Nephron progenitor cell (in vitro differentiated cells): ENCODE data around the gene TUBG2.

Experiments used
- DNase-seq: peaks from one replicate; pipeline ENCODE4 v3.0.0; 2021
- H3K27ac Mint-ChIP-seq: 2 replicates; pipeline ENCODE4 v1.8.0; 2021; ENCODE audit warnings: mild to moderate bottlenecking, moderate library complexity, mixed read lengths
- H3K27me3 Mint-ChIP-seq: 2 replicates; pipeline ENCODE4 v1.8.0; 2021; ENCODE audit warnings: mild to moderate bottlenecking, low read depth, mixed read lengths; ENCODE audit not compliant: poor library complexity
- H3K36me3 Mint-ChIP-seq: 2 replicates; pipeline ENCODE4 v1.8.0; 2021; ENCODE audit warnings: low read depth, mixed read lengths
- H3K4me1 Mint-ChIP-seq: 2 replicates; pipeline ENCODE4 v1.8.0; 2021; ENCODE audit warnings: mixed read lengths
- H3K4me3 Mint-ChIP-seq: 2 replicates; pipeline ENCODE4 v1.8.0; 2021; ENCODE audit warnings: mild to moderate bottlenecking, moderate library complexity, mixed read lengths
- H3K9me3 Mint-ChIP-seq: 2 replicates; pipeline ENCODE4 v1.8.0; 2021; ENCODE audit warnings: mild to moderate bottlenecking, moderate library complexity, mixed read lengths
- CTCF ChIP-seq: fragments of 200-600 bp; sonication (generic); IDR thresholded peaks from 2 replicates; pipeline ENCODE4 v1.5.0; 2021; ENCODE audit warnings: antibody characterized with exemption

The TUBG2 gene

GRCh38 chr17:42692489-42692888 is 33.4 kb downstream of the TUBG2 start:
- Mint-ChIP-seq H3K27me3 (peaks cover 5% of the 10 kb centered on the region), H3K9me3 (no peaks in the 10 kb centered on the region), H3K4me3 (no peak overlapping the region), H3K36me3 (peaks cover 60% of the 10 kb centered on the region), H3K27ac (peak overlapping the region; percentile 89), H3K4me1 (peaks cover 23% of the 10 kb centered on the region)
- TF ChIP-seq CTCF, result no peak
- DNase-seq, result no peak

DNA sequence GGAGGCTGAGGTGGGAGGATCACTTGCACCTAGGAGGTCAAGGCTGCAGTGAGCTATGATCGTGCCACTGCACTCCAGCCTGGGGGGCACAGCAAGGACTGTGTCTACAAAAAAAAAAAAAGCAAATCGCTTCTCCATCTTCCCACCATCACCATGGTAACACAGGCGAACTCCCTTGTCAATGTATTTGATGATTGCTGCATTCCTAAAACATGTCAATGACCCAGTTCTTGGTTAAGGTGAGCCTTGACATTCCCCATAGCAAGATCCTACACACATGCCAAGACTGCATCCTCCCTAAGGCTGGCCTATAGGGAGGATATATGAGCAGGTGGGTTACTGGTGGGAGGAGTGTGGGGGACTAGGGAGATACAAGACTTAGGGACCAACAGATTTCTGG is 35.4 kb downstream of the TUBG2 start:
- Mint-ChIP-seq H3K27me3 (peaks cover 5% of the 10 kb centered on the region), H3K36me3 (peaks cover 50% of the 10 kb centered on the region), H3K4me1 (peaks cover 24% of the 10 kb centered on the region), H3K9me3 (no peaks in the 10 kb centered on the region), H3K4me3 (no peak overlapping the region), H3K27ac (no peak overlapping the region)
- no peak for DNase-seq
- no peak for TF ChIP-seq CTCF

GRCh38 chr17:42695500-42695899 is 36.4 kb downstream of the TUBG2 start:
- Mint-ChIP-seq H3K4me1 (peaks cover 34% of the 10 kb centered on the region), H3K27ac (no peak overlapping the region), H3K4me3 (no peak overlapping the region)

GRCh38 chr17:42697108-42697811 is 38.2 kb downstream of the TUBG2 start:
- no peak for TF ChIP-seq CTCF
- Mint-ChIP-seq H3K9me3 (no peaks in the 10 kb centered on the region), H3K4me1 (peaks cover 40% of the 10 kb centered on the region), H3K4me3 (no peak overlapping the region), H3K36me3 (peaks cover 52% of the 10 kb centered on the region), H3K27ac (no peak overlapping the region), H3K27me3 (peaks cover 7% of the 10 kb centered on the region)
- no peak for DNase-seq

More at GRCh38 chr17:42695500-42695899, 36.4 kb downstream of the TUBG2 start:
- DNase-seq, result no peak
- Mint-ChIP-seq H3K9me3 (no peaks in the 10 kb centered on the region), H3K36me3 (peaks cover 51% of the 10 kb centered on the region), H3K27me3 (peaks cover 4% of the 10 kb centered on the region)
- no peak for TF ChIP-seq CTCF

DNA sequence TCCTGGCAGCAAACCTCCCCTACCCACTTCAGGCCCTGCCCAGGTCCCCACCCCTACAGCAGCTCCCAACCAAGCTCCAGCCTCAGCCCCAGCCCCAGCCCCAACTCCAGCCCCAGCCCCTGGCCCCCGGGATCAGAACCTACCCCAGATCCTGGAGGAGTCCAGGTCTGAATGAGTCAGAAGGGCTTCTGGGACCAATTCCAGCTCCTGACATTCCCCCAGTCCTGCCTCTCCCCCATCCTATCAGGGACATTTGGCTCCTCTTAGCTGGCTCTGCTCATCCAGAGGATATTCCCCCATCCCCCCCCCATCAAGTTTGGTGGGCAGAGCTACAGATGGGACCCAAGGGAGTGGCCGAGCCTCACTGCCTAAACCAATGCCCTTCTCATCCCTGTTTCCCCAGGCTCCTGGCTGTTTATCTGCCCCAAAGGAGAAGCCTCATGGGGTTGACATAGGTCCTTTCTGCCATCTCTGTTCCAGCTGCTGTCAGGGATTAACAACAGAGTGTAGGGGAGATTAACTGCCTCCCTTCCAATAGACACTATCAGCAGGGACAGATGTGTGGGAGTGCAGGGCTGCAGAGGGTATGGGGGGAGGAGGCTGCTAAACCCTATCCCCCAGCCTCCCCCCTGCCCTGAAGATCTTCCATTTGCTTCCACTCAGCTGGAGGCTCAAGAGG is 39.8 kb downstream of the TUBG2 start:
- no peak for TF ChIP-seq CTCF
- H3K36me3 Mint-ChIP-seq, result peaks cover 53% of the 10 kb centered on the region
- no peak overlapping the region for H3K4me3 Mint-ChIP-seq
- DNase-seq, result no peak
- H3K27ac Mint-ChIP-seq, result peak overlapping the region; percentile 98
- peaks cover 7% of the 10 kb centered on the region for H3K27me3 Mint-ChIP-seq
- no peaks in the 10 kb centered on the region for H3K9me3 Mint-ChIP-seq
- H3K4me1 Mint-ChIP-seq, result peaks cover 40% of the 10 kb centered on the region

- H3K27ac Mint-ChIP-seq, result peak overlapping the region; percentile 98
- H3K36me3 Mint-ChIP-seq, result peaks cover 57% of the 10 kb centered on the region
- H3K4me3 Mint-ChIP-seq, result peak overlapping the region; percentile 60
- TF ChIP-seq CTCF, result no peak
- H3K27me3 Mint-ChIP-seq, result peaks cover 7% of the 10 kb centered on the region
- peaks cover 40% of the 10 kb centered on the region for H3K4me1 Mint-ChIP-seq
- DNase-seq, result no peak
- no peaks in the 10 kb centered on the region for H3K9me3 Mint-ChIP-seq
These were observed 40.3 kb downstream of the TUBG2 start for GRCh38 chr17:42699415-42699740.
